LNCAP (cell line): ENCODE data around the gene NFIA.

Experiments used
- TF ChIP-seq, protein P1 (sequence below): fragments of 450-650 bp; IDR thresholded peaks from 2 replicates; pipeline ENCODE4 v1.5.1; 2017; ENCODE audit warnings: mild to moderate bottlenecking

The NFIA gene

DNA sequence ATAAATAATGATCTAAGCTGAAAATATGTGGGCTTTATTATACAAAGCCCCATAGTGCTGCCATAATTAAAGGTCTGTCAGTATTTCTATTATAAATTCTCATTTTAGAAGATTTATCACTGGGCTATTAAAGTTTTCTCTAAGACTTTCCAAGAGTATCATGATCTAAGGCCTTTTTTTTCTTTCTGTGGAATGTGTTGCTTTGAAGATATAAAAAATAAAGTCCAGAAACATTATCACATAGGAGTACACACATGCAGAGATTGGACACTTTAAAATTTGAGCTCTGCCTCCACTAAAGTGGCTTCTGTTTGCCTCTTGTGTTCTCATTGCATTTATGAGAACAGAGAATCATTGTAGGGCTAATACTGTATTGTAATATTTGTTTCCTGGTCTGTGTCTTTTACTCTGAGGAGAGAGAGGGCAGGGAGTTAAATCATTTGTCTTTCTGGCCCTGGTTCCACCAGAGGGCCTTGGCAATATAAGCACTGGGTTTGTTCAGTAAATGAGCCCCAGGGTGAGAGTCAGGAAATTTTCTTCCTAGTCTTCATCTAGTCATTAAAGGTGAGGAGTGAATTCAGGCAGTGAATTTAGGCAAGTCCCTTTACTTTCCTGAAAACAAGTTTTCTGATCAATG, 70.2 kb downstream of the NFIA start:
- TF ChIP-seq, protein P1, sequence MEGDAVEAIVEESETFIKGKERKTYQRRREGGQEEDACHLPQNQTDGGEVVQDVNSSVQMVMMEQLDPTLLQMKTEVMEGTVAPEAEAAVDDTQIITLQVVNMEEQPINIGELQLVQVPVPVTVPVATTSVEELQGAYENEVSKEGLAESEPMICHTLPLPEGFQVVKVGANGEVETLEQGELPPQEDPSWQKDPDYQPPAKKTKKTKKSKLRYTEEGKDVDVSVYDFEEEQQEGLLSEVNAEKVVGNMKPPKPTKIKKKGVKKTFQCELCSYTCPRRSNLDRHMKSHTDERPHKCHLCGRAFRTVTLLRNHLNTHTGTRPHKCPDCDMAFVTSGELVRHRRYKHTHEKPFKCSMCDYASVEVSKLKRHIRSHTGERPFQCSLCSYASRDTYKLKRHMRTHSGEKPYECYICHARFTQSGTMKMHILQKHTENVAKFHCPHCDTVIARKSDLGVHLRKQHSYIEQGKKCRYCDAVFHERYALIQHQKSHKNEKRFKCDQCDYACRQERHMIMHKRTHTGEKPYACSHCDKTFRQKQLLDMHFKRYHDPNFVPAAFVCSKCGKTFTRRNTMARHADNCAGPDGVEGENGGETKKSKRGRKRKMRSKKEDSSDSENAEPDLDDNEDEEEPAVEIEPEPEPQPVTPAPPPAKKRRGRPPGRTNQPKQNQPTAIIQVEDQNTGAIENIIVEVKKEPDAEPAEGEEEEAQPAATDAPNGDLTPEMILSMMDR: no peak

- TF ChIP-seq, protein P1: no peak
Measured at GRCh38 chr1:61156576-61157467, 74.5 kb downstream of the NFIA start.

- TF ChIP-seq, protein P1: no peak
Measured at GRCh38 chr1:61157468-61157987, 75.2 kb downstream of the NFIA start.

GRCh38 chr1:61158591-61158990, 76.2 kb downstream of the NFIA start:
- TF ChIP-seq, protein P1: no peak

DNA sequence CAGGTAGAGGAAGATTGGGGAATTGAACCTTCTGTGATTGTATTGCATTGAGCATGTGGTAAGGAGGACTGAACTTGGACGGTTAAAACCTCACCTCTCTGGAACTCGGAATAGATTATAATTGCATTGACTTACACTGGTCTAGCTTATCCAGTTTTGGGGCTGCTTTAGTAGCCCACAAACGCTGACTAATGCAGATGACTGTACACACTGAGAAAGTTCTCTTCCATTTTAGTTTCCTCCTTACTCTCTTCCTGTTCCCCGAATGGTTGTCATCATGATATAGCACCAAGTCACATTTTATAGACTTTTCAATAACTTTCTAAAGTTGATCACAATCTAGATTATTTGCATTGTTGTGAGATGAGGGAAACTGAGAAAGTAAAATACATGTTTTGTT, 78.2 kb downstream of the NFIA start:
- TF ChIP-seq, protein P1: no peak

DNA sequence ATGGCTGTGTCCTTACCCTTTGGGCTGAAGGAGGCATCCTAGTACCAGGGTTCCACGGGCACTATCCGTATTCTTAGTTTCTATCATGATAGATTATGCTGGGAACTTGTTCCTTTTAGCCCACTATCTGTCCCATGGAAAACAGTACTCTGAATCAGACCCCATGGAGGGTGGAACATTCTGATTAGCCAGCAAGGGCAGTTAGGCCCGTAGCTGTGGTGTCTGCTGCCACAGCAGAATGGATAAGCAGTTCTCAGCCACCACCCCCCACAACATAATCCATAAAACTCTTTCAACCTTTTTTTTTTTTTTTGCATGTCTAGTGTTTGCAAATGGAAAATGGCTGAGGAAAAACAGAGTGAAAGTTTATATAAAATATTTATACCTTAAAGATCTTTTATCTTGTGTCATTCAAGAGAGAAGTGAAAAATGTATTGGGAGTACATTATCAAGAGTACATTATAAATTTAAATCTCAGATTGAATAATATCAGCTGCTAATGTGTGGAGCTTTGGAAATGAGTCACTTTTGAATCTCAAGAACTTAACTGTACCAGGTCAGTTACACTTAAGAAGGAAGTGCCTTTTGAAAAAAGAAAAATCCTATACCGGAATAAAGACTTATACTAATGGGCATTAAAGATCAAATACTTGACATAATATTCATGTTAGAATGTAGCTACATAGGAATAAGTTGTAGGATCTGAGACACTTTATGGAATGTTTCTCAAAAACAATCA, 80.3 kb downstream of the NFIA start:
- TF ChIP-seq, protein P1: no peak

DNA sequence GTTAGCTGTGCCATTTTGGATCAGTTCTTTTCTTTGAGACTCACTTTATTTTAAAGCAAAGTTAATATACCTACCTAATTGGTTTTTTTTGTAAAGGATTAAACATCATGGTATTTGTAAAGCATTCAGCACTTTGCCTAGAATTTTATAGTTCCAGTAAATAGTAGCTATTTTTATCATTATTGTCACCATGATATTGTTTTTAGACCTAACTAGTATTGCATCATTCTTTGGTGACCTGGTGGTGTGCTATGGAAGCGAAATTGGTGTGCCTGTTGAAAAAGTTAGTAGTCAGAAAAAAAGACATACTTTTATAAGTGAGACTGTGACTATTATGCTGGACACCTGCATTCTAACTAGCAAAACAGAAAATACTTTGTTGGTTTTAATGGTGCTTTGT, 81.0 kb downstream of the NFIA start:
- TF ChIP-seq, protein P1: no peak
